ENCODE data around the gene DKKL1. TPM values are rescaled to one million over a fixed set of nuclear protein-coding genes. Genes with fewer than 3 reads are reported as not detected.
"Not testable (repeated sequence)": the region's sequence is repeated elsewhere in the genome, so short reads cannot be mapped to it uniquely, and the experiment has no call there.

Gene DKKL1
- total and polyA plus RNA-seq, 2 of the 4 experiments (the other 2 are of a cell fraction): 0.67 TPM; not detected in 1

- POLR2A ChIA-PET (ENCODE audit: unreplicated experiment): not testable (repeated sequence)
Measured at GRCh38 chr19:49325756-49326155, 37.9 kb upstream of the DKKL1 start.

More at GRCh38 chr19:49325756-49326155, 37.9 kb upstream of the DKKL1 start:
- H2BK15ac ChIP-seq (ENCODE audit: low read depth, low read length); H4K5ac ChIP-seq (ENCODE audit: low read depth, low read length); H2BK120ac ChIP-seq (ENCODE audit: low read depth, low read length); H3K9me3 ChIP-seq (ENCODE audit: control insufficient read depth, insufficient read depth, low read length); dilution Hi-C loops (cut with HindIII; ENCODE audit: low sequenced_read_pairs, unreplicated experiment); H3K18ac ChIP-seq (ENCODE audit: low read depth, low read length); H3K4me3 ChIP-seq (ENCODE audit: insufficient read depth, low read depth, low read length); H3K14ac ChIP-seq (replicated peaks; ENCODE audit: low read depth, low read length); ATAC-seq (ENCODE audit: low read depth); H4K20me1 ChIP-seq (ENCODE audit: insufficient read depth, low read length); H3K27me3 ChIP-seq (ENCODE audit: control insufficient read depth, insufficient read depth, low read length); H3K27ac ChIP-seq (ENCODE audit: insufficient read depth, low read length); H3K4ac ChIP-seq (ENCODE audit: low read depth, low read length); H3K9me1 ChIP-seq (ENCODE audit: insufficient read depth, low read length); H3K23ac ChIP-seq (ENCODE audit: low read depth, low read length); H2BK20ac ChIP-seq (ENCODE audit: low read depth, low read length); H3K36me3 ChIP-seq (ENCODE audit: control insufficient read depth, insufficient read depth, low read length); H3K79me1 ChIP-seq (ENCODE audit: low read depth in 1 of 2, low read length in 2 of 2); intact Hi-C loops (cut with micrococcal nuclease); H2AK9ac ChIP-seq (replicated peaks; ENCODE audit: low read depth, low read length, poor library complexity); H2AFZ ChIP-seq (replicated peaks; ENCODE audit: low read length, poor library complexity); H2BK5ac ChIP-seq (ENCODE audit: low read depth, low read length, poor library complexity, severe bottlenecking); H4K8ac ChIP-seq (ENCODE audit: low read depth in 2 of 2, low read length in 2 of 2); H3K4me2 ChIP-seq (ENCODE audit: low read depth, low read length); BruUV-seq (replicated peaks); DNase-seq; in situ Hi-C loops (cut with MboI; ENCODE audit: low sequenced_read_pairs); H2AK5ac ChIP-seq (ENCODE audit: low read depth, low read length); H3K4me1 ChIP-seq (ENCODE audit: control insufficient read depth, insufficient read depth, low read length); CTCF ChIA-PET; H3K56ac ChIP-seq (ENCODE audit: extremely low read depth, insufficient read depth, low read length); H3K9ac ChIP-seq (ENCODE audit: low read depth, low read length); H4K91ac ChIP-seq (ENCODE audit: insufficient read depth, low read depth, low read length): not testable (repeated sequence)
- 96% methylated on average over 4 of the region's 13 CpGs; no CpG with 5 or more reads in 1 of the 2 experiments for whole genome bisulfite sequencing, 2 experiments (ENCODE audit: extremely low coverage in 2 of 2, insufficient read length in 1 of 2)
